ENCODE measurements around the gene NEU1.
"Not testable (repeated sequence)": the region's sequence is repeated elsewhere in the genome, so short reads cannot be mapped to it uniquely, and the experiment has no call there.

The NEU1 gene

DNA sequence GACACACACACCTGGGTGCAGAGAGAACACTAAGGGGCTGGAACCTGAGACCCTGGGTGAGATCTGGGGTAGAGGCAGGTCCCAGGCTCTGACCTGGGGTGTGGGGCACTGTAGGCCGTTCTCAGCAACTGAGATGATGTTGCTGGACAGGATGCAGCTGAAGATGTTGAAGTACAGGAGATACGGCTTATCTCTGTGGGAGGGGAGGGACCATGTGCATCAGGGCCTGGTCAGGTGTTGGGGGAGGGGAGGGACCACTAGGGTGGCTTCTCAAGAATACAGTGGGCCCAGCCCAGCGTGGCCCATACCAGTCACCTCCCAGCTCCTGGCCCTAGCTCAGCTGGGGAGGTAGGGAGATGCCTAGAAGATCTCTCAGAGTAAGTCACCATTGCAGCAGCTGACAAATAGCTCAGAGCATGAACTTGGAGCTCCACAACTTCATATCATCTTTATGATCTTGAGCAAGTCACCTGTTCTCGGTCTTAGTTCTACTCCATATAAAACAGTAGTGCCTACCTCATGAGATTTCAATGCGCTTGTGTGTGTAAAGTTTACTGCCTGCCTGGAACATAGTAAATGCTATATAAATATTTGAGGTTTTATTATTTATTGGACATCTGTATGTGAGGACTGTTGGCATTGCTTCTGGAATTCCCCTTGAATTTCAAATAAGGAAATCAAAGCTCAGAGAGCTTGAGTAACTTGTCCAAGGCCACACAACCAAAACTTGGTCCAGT, 12.4 kb upstream of the NEU1 start:
- TF ChIP-seq, protein P1, sequence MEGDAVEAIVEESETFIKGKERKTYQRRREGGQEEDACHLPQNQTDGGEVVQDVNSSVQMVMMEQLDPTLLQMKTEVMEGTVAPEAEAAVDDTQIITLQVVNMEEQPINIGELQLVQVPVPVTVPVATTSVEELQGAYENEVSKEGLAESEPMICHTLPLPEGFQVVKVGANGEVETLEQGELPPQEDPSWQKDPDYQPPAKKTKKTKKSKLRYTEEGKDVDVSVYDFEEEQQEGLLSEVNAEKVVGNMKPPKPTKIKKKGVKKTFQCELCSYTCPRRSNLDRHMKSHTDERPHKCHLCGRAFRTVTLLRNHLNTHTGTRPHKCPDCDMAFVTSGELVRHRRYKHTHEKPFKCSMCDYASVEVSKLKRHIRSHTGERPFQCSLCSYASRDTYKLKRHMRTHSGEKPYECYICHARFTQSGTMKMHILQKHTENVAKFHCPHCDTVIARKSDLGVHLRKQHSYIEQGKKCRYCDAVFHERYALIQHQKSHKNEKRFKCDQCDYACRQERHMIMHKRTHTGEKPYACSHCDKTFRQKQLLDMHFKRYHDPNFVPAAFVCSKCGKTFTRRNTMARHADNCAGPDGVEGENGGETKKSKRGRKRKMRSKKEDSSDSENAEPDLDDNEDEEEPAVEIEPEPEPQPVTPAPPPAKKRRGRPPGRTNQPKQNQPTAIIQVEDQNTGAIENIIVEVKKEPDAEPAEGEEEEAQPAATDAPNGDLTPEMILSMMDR (IDR thresholded peaks at IDR 0.05; ENCODE audit: low read depth, low read length, missing control alignments), result no peak
- DNase-seq (ENCODE audit: low read depth), result no peak
- H3K4me3 ChIP-seq (ENCODE audit: low read depth, low read length), result no peak overlapping the region
- in situ Hi-C loops (cut with HindIII; ENCODE audit: low sequenced_read_pairs), result no loop called here

DNA sequence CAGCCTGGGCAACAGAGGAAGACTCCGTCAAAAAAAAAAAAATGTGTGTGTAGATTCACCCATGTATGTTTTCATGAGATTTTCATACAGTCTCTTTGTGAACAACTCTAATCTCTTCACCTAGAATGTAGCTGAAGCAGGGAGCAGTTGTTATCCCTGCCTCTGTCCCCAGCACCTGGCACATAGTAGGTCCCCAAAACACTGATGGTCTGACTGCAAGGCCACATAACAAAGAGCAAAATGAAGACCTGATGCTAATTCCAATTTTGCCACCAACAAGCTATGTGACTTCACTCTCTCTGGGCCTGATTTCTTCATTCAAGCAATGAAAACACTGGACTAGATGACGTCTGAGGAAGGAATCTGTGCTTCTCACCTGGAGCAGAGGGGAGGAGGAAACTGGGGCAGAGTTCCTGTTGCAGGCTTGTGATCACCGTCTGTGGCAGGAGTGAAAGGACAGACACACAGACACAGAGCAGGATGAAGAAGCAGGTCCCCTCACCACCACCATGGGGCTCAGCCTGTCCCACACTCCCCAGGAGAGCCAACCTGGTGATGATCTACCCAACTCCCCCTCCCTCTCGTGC, 11.6 kb upstream of the NEU1 start:
- TF ChIP-seq, protein P1 (IDR thresholded peaks at IDR 0.05; ENCODE audit: low read depth, low read length, missing control alignments), result no peak
- in situ Hi-C loops (cut with HindIII; ENCODE audit: low sequenced_read_pairs), result no loop called here
- no peak for DNase-seq (ENCODE audit: low read depth)
- no peak overlapping the region for H3K4me3 ChIP-seq (ENCODE audit: low read depth, low read length)

DNA sequence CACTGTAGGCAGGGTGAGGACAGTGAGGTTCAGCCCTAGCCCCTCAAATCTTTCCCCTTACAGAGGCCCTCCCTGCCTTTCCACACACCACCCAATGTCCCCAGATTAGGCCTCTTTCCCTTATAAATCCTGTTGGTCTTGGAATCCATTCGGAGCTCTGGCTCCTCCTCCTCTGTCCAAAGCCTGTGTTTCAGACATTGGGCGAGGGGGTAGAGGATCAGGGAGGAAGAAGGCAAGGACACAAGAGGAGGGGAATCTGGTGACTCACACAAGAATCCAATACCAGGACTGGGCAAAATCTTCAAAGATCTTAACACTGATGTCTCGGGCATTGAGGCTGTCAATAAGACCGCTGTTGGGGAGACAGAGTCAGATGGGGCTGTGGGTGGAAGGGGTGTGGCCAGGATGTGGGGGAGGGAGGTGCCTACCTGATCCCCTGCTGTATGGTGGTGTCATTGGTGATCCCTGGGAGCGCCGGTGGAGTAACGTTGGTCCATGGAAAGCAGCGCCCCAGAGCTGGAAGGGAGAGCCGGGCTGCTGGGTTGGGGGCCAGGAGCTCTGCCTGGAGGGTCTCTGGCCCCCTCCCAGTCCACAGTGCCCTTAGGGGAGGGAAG, 8.5 kb upstream of the NEU1 start:
- no peak for DNase-seq (ENCODE audit: low read depth)
- TF ChIP-seq, protein P1 (IDR thresholded peaks at IDR 0.05; ENCODE audit: low read depth, low read length, missing control alignments), result no peak
- H3K4me3 ChIP-seq (ENCODE audit: low read depth, low read length), result no peak overlapping the region
- in situ Hi-C loops (cut with HindIII; ENCODE audit: low sequenced_read_pairs), result no loop called here

DNA sequence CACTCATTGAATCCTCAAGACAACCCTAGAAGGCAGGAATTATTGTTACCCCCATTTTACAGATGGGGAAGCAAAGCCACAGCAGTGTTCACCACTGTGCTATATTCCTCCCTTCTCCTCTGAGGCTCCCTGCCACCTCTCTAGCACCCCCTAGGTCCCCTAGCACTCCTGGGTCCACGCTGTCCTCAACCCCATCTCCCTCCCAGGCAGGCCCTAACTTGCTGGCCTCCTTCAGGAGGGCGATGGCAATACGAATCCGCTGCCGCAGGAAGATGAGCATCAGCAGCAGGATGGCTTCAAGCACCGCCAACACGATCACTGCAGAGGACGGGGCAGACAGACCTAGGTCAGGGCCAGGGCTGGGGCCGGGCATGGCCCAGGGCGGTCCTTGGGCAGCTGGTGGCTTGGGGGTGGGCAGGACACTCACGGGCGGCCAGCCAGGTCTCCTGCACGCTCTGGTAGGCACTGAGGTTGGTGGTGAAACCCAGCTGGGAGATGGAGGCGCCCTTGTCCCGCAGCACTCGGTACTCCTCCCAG, 7.8 kb upstream of the NEU1 start:
- in situ Hi-C loops (cut with HindIII; ENCODE audit: low sequenced_read_pairs), result no loop called here
- no peak overlapping the region for H3K4me3 ChIP-seq (ENCODE audit: low read depth, low read length)
- no peak for DNase-seq (ENCODE audit: low read depth)
- TF ChIP-seq, protein P1 (IDR thresholded peaks at IDR 0.05; ENCODE audit: low read depth, low read length, missing control alignments), result no peak

DNA sequence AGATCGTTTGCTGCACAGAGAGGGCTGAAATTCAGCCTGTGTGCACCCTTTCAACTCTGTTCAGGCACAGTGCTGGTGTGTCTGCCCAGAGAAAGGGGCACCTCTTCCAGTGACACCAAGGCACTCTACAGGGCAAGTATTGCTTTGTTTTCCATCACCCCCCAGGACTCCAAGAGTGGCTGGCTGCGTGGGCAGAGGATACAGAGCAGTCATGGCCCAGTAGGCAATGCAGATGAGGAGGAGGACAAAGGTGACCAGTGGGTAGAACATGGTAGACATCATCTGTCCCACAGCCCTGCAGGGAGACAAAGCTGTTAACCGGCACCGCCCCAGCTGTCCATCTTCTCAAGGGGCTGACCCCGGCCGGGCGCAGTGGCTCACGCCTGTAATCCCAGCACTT, 6.7 kb upstream of the NEU1 start:
- TF ChIP-seq, protein P1 (IDR thresholded peaks at IDR 0.05; ENCODE audit: low read depth, low read length, missing control alignments), result no peak
- no peak overlapping the region for H3K4me3 ChIP-seq (ENCODE audit: low read depth, low read length)
- in situ Hi-C loops (cut with HindIII; ENCODE audit: low sequenced_read_pairs), result no loop called here
- no peak for DNase-seq (ENCODE audit: low read depth)

DNA sequence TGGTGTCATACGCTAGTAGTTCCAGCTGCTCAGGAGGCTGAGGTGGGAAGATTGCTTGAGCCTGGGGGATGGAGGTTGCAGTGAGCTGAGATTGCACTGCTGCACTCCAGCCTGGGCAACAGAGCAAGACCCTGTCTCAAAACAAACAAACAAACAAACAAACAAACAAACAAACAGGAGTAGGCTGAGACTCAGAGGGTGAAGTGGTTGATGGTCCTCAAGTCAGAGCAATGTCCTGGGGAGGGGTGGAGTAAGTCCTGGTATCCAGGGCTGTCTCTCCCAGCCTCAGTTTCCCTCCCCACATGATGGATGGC, 6.0 kb upstream of the NEU1 start:
- in situ Hi-C loops (cut with HindIII; ENCODE audit: low sequenced_read_pairs); H3K4me3 ChIP-seq (ENCODE audit: low read depth, low read length); DNase-seq (ENCODE audit: low read depth): not testable (repeated sequence)

Data from astrocyte of the cerebellum (primary cell).